ENCODE results near the gene MRPL42.

GRCh38 chr12:93494096-93494495 is 26.8 kb downstream of the MRPL42 start:
- TF ChIP-seq CTCF (IDR thresholded peaks at IDR 0.05) (no peak), POLR2AphosphoS5 (IDR thresholded peaks at IDR 0.05; ENCODE audit: insufficient read depth in 1 of 2, low read depth in 1 of 2) (no peak), POLR2A (IDR thresholded peaks at IDR 0.05) (no peak)

All from vagina (tissue), 2 donors.